Transverse colon (tissue), 4 donors: ENCODE data around the gene GSK3B.

Source experiments
- EP300 ChIP-seq: sonication (generic); formaldehyde crosslinking; IDR thresholded peaks from one replicate; pipeline ENCODE4 v1.6.1; 2017; ENCODE audit warnings: antibody characterized with exemption, low read depth
- POLR2AphosphoS5 ChIP-seq, 3 donors: sonication (generic); formaldehyde crosslinking; IDR thresholded peaks; one replicate each; pipeline ENCODE4 v1.6.1; 2016; ENCODE audit warnings: antibody characterized with exemption in 3 of 3
- TF ChIP-seq, protein P1 (sequence below), 5 experiments: fragments of 200-600 bp in 3 of 5; fragments of 450-650 bp in 2 of 5; sonication (generic) in 3 of 5; IDR thresholded peaks; 1 replicate in 2 of 5; 2 replicates in 3 of 5; pipeline ENCODE4 v1.5.1; 2016 to 2017; ENCODE audit warnings: antibody characterized with exemption in 5 of 5, inconsistent platforms in 3 of 5, mild to moderate bottlenecking in 2 of 5, moderate library complexity in 1 of 5

DNA sequence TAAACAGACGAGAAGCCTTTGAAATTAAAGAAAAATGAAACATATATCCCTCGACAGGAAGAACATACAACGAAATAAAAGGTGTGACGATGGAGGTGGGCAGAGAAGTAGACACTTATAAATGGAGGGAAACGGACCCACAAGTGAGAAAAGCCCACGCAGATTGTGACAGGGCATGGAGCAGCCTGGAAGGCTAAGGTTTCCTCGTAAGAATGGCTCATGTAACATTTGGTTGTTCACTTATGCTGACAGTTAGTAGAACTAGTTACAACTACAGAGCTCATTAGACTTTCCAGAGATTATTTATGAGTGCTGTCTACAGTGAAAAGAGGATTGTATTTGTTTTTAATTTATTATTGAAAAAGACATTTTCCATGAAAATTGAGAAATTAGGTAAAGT is 229.8 kb downstream of the GSK3B start:
- TF ChIP-seq, protein P1, sequence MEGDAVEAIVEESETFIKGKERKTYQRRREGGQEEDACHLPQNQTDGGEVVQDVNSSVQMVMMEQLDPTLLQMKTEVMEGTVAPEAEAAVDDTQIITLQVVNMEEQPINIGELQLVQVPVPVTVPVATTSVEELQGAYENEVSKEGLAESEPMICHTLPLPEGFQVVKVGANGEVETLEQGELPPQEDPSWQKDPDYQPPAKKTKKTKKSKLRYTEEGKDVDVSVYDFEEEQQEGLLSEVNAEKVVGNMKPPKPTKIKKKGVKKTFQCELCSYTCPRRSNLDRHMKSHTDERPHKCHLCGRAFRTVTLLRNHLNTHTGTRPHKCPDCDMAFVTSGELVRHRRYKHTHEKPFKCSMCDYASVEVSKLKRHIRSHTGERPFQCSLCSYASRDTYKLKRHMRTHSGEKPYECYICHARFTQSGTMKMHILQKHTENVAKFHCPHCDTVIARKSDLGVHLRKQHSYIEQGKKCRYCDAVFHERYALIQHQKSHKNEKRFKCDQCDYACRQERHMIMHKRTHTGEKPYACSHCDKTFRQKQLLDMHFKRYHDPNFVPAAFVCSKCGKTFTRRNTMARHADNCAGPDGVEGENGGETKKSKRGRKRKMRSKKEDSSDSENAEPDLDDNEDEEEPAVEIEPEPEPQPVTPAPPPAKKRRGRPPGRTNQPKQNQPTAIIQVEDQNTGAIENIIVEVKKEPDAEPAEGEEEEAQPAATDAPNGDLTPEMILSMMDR (IDR thresholded peaks at IDR 0.05), result no peak
- no peak for TF ChIP-seq EP300
- no peak for TF ChIP-seq POLR2AphosphoS5 (IDR thresholded peaks at IDR 0.05)
